Jurkat, Clone E6-1 (cell line): ENCODE results near the gene SP140.
A peak's percentile ranks its signal among the peaks of the same experiment; 100 is the strongest.
"Not testable (repeated sequence)": the region's sequence is repeated elsewhere in the genome, so short reads cannot be mapped to it uniquely, and the experiment has no call there.

ENCODE experiments used
- DNase-seq: peaks from one replicate; pipeline ENCODE4 v3.0.0-alpha.2; 2011; ENCODE audit warnings: low read depth, low spot score
- H3K4me3 ChIP-seq: 2 replicates; pipeline ENCODE4 v1.5.1; 2011; ENCODE audit warnings: mild to moderate bottlenecking, low read length, control low read depth, moderate library complexity

The SP140 gene

DNA sequence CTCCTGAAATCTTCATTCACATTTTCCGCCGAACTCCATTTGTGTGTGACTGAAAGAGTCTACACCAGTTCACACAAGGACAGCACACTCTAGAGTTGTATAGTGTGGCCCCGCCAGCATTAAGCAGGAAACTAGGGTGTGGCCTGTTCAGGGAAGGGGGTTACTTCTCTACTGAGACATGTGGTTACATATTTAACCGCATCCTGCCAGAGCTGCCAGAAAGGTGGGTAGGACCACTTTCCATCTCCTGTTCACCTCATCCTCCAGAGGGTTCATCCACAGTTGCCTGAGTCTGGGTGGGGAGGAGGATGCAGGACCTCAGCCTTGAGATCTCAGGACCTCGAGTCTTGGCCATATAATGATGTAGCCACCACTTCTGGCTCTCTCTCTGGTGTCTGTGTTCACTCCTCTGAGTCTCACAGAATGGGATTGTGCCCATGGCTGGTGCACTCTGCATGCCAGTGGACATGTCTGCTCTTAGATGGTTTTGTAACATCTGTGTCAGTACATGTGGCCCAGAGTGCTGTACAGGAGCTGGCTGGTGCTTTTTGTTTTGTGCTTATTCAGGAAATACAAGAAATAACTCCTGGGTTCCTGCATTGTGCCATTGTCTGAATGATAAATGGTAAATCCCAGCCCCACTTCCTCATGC lies 93.8 kb downstream of the SP140 start:
- H3K4me3 ChIP-seq: peak overlapping the region; percentile 32
- DNase-seq: peak; percentile 99

DNA sequence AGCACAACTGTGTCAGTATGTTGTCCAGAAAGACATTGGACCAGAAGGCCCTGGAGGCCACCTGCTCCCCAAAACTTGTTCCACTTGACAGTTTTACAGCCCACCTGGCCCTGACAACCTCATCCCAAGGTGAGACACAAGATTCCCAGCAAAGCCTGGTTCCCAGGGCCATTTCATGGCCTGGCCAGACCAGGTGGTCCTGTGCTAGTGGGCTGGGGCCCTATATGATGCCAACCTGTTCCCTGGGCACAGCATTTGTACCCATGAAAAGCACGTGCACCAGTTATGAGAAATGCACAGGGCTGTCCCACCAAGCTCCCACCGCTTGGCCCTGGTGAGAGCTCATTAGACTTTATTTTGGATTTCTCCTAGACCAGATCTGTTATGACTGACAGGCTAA lies 95.5 kb downstream of the SP140 start:
- no peak for DNase-seq
- no peak overlapping the region for H3K4me3 ChIP-seq

DNA sequence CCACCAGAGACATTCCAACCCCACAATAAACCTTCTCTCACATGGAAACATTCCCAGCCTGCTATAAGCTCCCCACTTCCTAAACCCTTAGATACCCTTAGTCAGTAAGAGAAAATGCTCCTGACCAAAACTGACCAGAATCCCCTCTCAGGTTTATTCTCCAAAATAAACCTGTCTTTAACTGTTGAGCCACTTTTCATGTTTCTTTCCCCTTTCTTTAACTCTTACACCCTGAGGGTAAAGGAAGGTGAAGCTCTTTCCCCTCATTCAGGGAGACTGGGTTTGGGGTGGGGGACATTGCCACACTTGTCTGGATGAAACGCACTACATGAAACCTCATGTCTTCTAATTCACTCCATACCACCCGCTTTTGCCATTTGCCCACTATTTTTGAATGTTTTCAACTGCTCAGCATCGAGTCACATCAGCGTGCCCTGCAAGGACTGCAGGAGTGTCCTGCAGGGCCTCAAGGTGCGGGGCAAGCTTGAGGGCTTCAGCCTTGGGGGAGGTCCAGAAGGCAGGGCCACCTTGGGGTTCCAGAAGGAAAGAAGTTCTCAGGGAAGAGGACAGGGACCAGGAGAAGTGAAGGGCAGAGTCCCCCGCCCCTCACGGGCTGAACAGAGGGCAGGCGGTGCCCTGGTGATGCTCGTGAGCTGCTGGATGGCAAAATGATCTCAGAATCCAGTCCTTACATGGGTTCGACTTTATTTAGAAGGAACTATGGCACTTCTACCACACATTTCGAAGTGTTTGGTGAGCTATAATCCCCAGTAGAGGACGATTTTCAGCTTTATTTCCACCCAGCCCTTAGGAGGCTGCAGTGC lies 97.2 kb downstream of the SP140 start:
- H3K4me3 ChIP-seq: no peak overlapping the region
- DNase-seq: no peak

DNA sequence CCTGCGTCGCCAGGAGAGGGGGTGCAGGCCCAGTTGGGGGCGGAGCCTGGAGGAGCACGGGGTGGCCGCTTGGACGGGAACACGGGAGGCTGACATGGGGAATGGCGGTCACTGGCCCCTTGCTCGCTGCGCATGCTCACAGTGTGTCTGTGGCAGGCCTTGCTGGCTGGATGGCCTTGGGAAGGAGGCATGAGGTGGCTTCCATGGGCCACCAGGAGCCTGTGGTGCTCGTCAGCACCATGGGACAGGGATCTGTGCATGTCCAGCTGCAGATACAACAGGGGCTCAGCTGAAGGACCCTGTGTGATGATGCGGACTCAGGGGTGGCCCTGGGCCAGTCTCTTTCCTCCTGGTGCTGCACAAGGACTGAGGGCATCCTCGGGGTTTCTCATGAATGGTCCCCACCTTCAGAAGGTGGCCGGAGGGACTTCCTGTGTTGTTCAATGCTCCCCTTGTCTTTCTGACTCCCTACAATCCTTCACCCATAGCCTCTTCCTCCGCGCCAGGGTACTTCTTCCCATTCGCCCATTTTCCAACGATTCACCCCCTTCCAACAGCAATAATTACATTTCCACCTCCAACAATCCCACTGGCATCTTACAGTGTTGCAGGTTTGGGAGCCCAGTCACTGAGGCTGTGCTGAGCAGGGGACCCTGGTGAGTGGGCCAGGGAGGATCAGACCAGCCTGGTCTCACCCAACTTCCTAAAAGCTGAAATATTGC lies 98.0 kb downstream of the SP140 start:
- no peak for DNase-seq
- no peak overlapping the region for H3K4me3 ChIP-seq

DNA sequence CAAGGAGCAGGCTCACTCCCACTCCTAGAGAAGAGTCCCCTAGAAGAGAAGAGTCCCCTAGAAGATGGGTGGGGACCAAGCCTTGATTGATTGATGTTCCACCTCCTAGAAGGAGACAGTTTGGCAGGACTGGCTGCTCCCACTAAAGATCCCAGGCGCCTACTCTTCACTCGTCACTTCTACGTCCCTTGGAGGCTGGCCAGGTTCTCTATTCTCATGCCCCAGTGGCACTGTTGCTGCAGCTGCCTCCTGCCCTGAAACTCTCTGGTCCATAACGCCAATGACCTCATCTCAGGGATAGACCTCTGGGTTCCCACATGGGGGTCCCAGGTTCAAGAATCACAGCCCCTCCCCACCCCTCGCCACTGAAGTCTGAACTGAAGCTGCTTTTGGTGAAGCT lies 99.0 kb downstream of the SP140 start:
- no peak for DNase-seq
- H3K4me3 ChIP-seq: no peak overlapping the region

DNA sequence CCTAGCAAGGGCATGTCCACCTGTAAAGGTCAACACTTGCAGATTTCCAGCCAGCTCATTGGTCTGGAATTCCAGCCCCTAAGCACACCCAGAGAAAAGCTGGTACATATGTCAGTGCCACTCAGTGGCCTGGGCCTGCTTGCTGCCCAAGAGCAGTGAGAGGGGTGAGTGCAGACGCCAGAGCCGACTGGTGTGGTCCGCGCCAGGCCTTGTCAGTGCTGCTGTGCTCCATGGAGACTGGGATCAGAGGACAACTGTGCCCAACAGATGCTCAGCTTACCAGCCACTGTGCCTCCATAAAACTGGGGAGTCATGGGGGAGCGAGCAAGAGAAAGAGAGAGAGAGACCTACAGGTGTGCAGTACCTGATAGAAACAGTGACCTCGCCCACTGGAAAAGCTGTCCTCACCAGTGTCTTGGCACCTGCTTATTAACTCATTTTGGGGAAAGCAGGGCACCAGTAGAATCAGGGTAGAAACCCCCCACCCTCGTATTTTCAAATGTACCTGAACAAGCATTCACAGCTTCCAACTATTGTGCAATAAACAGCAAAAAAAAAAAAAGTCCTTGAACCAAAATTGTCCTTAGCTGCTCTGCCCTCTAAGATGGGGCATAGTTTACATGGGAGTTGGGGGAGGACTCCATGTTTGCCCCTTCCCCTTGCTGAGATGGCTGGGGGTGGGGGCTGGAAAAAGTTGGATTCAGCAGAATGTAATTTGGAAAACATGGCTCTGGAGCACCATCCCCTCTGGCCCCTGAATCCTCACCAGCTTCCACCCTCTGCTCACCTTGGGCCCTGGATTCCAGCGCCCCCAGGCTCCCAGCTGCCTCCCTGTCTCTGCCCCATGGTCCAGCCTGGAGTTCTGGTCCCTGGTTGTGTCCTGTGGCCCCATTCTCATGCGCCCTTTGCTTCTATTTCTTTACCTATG lies 100.0 kb downstream of the SP140 start:
- DNase-seq: no peak
- no peak overlapping the region for H3K4me3 ChIP-seq

DNA sequence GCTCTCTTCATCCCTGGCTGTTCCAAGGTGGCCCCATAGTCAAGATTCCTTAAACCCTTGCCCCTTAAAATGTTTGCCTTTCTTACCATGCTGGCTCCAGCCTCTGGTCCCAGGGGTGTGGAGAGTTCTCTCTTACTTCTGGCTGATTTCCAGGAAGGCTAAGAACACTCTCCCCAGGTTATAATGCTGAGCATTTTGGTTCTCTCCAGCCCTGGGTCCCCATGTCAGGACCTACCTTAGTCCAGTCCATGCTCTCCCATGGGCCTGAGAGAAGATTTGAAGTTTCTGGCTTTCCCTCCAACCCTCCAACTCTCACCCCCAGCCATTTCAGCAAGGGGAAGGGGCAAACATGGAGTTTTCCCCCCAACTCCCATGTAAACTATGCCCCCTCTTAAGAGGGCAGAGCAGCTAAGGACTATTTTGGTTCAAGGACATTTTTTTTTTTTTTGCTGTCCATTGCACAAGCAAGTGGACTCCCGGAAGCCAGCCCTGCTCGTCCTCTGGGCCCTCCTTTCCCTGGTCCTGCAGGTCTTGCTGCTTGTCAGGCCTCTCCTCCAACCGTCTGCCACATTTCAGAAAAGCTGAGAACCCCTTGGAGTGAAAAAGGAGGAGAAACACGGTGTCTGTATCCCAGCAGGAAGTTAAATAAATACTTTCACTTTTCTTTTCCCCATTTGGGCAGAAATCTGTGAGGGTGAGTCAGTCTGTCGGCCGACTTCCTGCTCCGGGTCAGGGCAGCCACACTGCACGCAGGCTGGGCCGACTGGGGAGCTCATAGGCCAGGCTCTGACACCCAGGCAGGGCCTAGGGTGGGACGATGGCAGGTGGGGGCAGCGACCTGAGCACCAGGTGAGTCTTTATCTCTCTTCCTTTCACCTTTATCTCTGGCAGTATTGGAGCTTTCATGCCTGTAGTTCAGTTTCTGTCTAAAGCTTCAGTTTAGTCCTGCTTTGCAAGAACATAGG lies 101.2 kb downstream of the SP140 start, which contains the start of gene SP140L:
Gene SP140L (plus strand): TSS at position 741 of the 965 bp plus-strand sequence. CDS start 77 bp downstream, at position 818.
- H3K4me3 ChIP-seq: peak within 1 kb of the TSS; percentile 61
- DNase-seq: peak; percentile 79

DNA sequence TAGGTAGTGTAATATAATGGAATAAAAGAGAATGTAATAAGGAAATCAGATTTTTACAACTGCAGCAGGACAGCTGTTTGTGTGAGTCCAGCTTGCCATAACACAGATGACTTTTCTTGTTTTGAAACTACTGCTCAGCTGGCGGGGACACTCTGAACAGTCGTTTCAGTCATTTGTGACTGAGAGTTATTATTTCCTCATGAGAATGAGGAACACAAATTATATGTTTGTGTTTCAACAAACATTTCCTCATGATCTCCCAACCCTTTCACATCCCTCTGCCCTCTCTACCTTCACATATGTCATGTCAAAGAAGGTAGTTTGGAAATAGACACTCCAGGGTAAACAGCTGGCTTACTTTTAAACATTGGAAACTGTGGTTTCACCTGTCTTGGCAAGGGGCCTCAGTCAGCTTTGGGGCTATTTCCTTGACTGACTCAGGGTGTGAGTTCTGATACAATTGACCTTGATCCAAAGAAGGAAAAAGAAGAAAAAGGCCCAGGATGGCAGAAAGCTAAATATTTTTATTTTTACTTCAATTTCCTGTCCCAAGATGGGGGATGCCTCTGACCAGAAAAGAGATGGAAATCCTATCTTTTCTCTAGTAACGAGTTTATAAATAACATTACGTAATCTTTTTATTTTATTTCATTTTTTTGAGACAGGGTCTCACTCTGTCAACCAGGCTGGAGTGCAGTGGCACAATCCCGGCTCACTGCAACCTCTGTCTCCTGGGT lies 102.0 kb downstream of the SP140 start:
- H3K4me3 ChIP-seq: peak overlapping the region; percentile 61
- no peak for DNase-seq

DNA sequence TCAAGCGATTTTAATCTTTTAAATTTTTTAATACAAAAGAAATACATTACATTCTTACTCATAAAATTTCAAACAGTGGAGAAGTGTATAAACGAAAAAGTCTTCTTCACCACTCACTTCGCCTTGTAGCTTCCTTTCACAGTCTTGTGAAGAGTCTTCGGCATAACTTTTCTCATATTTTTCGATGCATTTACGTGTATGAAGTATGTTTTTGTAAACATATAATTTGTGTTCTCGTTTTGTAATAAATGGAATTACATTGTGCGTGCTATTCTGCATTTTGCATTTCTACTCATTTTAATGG lies 102.6 kb downstream of the SP140 start:
- no peak for DNase-seq
- peak overlapping the region; percentile 61 for H3K4me3 ChIP-seq

DNA sequence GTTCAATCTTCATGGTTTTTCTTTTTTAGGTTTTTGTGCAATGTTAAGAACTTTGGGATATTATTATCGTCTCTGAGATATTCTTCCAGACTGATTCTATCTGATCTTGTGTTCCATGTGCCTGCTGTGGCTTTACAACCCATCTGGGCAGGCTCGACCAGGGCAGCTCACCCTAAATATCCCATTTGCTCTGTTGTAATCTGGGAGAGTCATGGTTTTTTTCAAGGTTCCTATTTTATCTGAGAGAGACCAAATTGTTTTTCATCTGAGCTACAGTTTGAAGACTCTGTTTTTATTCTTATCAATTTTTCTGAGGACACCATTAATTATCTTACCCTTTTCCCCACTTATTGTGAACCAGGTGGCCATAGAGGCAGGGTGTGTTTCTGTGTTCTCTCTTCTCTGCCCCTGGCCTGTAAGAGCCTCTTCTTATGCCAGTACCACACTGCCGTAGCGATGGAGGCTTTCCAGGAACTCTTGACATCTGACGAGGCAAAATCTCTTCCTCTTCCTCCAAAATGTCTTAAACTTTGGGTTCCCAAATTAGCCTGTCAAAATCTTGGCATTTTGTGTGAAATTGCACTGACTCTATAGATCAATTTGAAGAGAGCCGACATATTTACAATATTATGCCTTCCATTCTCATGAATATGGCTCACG lies 104.5 kb downstream of the SP140 start:
- no peak overlapping the region for H3K4me3 ChIP-seq
- DNase-seq: no peak

DNA sequence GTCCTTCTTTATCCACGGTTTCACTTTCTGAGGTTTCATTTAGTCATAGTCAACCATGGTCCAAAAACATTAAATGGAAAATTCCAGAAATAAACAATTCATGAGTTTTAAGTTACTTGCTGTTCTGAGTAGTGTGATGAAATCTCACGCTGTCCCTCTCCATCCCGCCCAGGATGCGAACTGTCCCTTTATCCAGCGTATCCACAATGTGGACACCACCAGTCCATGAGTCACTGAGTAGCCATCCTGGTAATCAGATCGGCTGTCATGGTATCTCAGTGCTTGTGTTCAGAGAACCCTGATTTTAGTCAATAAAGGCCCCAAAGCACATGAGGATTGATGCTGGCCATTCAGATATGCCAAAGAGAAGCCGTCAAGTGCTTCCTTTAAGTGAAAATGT lies 105.2 kb downstream of the SP140 start:
- H3K4me3 ChIP-seq: no peak overlapping the region

DNA sequence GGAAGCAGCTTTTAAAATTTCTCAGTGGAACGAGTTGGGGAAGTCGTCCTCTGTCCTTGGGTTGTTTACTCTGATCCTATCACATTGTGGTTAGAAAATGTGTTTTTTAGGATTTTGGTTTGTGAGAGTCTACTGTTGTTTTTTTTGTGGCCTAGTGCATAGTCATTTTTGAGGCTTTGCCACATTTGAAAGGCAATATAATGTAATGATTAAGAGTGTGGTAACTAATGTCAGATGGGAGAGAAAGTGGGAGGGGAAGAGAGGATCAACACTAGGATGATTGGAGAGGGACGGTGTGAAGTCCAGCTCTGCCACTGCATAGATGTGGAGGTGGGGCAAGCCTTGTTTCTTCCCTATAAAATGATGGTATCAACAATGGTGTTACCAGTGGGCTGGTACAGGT lies 109.9 kb downstream of the SP140 start:
- H3K4me3 ChIP-seq: no peak overlapping the region
- DNase-seq: no peak

More for the DNA sequence above, 105.2 kb downstream of the SP140 start:
- DNase-seq: no peak

DNA sequence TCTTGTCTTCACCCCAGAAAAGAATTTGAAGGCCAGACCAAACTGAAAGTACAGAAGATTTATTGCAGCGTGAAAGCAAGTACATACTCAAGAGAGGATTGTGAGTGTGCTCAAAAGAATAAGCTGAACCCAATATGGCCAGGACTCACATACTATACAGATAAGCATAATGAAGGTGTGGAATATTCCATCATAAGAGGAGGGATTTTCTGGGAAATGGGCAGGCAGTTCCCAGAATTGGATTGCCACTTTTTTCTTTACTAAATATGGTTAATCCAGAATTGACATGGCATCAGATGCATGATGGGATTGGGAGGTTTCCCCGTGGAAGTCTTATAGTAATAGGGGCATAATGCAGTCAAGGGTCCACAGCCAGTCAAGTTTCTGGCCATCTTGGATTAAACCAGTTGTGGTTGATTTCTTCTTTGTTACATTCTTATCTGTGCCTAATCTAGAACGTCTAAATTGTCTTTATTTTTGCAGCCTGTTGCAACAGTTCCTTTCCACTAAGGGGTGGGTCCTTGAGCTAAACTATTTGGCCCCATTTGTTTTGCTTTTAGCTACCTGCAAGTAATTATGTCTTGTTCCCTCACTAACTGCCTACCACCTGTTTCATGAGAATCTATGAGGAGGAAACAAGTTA lies 110.4 kb downstream of the SP140 start:
- no peak overlapping the region for H3K4me3 ChIP-seq
- DNase-seq: no peak

DNA sequence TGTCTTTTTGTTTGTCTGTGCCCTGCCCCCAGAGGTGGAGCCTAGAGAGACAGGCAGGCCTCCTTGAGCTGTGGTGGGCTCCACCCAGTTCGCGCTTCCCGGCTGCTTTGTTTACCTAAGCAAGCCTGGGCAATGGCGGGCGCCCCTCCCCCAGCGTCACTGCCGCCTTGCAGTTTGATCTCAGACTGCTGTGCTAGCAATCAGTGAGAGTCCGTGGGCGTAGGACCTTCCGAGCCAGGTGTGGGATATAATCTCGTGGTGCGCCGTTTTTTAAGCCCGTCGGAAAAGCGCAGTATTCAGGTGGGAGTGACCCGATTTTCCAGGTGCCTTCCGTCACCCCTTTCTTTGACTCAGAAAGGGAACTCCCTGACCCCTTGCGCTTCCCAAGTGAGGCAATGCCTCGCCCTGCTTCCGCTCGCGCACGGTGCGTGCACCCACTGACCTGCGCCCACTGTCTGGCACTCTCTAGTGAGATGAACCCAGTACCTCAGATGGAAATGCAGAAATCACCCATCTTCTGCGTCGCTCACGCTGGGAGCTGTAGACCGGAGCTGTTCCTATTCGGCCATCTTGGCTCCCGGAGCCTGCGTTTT lies 116.5 kb downstream of the SP140 start:
- DNase-seq, H3K4me3 ChIP-seq: not testable (repeated sequence)

DNA sequence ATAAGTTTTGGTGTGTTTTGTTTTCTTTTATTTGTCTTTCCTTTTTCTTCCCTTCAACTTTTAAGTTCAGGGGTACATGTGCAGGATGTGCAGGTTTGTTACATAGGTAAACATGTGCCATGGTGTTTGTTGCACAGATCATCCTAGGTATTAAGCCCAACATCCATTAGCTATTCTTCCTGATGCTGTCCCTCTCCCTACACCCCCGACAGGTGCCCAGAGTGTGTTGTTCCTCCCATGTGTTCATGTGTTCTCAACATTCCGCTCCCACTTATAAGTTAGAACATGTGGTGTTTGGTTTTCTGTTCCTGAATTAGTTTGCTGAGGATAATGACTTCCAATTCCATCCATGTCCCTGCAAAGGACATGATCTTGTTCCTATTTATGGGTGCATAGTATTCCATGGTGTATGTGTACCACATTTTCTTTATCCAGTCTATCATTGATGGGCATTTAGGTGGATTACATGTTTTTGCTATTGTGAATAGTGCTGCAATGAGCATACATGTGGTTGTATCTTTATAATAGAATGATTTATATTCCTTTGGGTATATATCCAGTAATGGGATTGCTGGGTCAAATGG lies 117.6 kb downstream of the SP140 start:
- not testable (repeated sequence) for H3K4me3 ChIP-seq

DNA sequence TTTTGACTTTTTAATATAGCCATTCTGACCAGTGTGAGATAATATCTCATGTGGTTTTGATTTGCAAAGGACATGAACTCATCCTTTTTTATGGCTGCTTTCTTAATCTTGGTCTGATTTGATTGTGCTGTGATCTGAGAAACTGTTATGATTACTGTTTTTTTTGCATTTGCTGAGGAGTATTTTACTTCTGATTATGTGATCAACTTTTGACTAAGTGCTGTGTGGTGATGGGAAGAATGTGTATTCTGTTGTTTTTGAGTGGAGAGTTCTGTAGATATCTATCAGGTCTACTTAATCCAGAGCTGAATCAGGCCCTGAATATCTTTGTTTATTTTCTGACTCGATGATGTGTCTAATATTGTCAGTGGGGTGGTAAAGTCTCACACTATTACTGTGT lies 118.2 kb downstream of the SP140 start:
- no peak overlapping the region for H3K4me3 ChIP-seq
- DNase-seq: no peak

More for the DNA sequence above, 117.6 kb downstream of the SP140 start:
- DNase-seq: not testable (repeated sequence)
